Common myeloid progenitor, CD34-positive (primary cell): ENCODE measurements around the gene DGCR8.

Experiments
- CTCF ChIA-PET: fragments of 350-600 bp; sonication (Branson Sonifier 250); formaldehyde crosslinking; loops from one replicate; lab custom pipeline; 2021; ENCODE audit warnings: antibody characterized with exemption; lab: Charles Lee
- POLR2A ChIA-PET: fragments of 350-600 bp; sonication (Branson Sonifier 250); formaldehyde crosslinking; loops from one replicate; lab custom pipeline; 2021; ENCODE audit warnings: antibody characterized with exemption; lab: Charles Lee
- DNase-seq, 3 donors: peaks; one replicate each; pipeline versions ENCODE4 v3.0.0 to v3.0.0-alpha.2; 2013
- H3K27ac ChIP-seq, 2 experiments: 1 replicate in 1 of 2; 2 replicates in 1 of 2; pipeline ENCODE4 v1.7.0; 2013; ENCODE audit warnings: inconsistent platforms in 2 of 2, low read length in 2 of 2, mild to moderate bottlenecking in 2 of 2, low read depth in 1 of 2, moderate library complexity in 1 of 2; ENCODE audit not compliant: severe bottlenecking in 2 of 2, insufficient read depth in 1 of 2, poor library complexity in 1 of 2
- H3K27me3 ChIP-seq, 5 experiments: replicated peaks in 2 of 5; 1 replicate in 3 of 5; 2 replicates in 2 of 5; pipeline versions ENCODE4 v1.6.1 to v1.7.0; 2013; ENCODE audit warnings: low read length in 4 of 5, mild to moderate bottlenecking in 2 of 5, moderate library complexity in 2 of 5, inconsistent platforms in 1 of 5; ENCODE audit not compliant: insufficient read depth in 5 of 5, control insufficient read depth in 4 of 5
- H3K36me3 ChIP-seq, 4 experiments: 1 replicate in 2 of 4; 2 replicates in 2 of 4; pipeline versions ENCODE4 v1.6.1 to v1.7.0; 2013; ENCODE audit warnings: low read length in 3 of 4, control low read depth in 1 of 4, mild to moderate bottlenecking in 1 of 4; ENCODE audit not compliant: control insufficient read depth in 4 of 4, insufficient read depth in 4 of 4
- H3K4me1 ChIP-seq, 4 experiments: 1 replicate in 3 of 4; 2 replicates in 1 of 4; pipeline versions ENCODE4 v1.6.1 to v1.7.1; 2013; ENCODE audit warnings: low read length in 3 of 4, mild to moderate bottlenecking in 3 of 4, control low read depth in 1 of 4, inconsistent platforms in 1 of 4, moderate library complexity in 1 of 4; ENCODE audit not compliant: control insufficient read depth in 4 of 4, insufficient read depth in 4 of 4; ENCODE audit errors: control extremely low read depth in 1 of 4
- H3K4me3 ChIP-seq, 7 experiments: 1 replicate in 4 of 7; 2 replicates in 3 of 7; pipeline versions ENCODE4 v1.5.1 to v1.7.0; 2013; ENCODE audit warnings: mild to moderate bottlenecking in 7 of 7, low read length in 6 of 7, moderate library complexity in 6 of 7, inconsistent platforms in 2 of 7, low read depth in 2 of 7, control low read depth in 1 of 7; ENCODE audit not compliant: insufficient read depth in 4 of 7, control insufficient read depth in 1 of 7; ENCODE audit errors: extremely low read depth in 1 of 7
- H3K9me3 ChIP-seq, 5 experiments: 1 replicate in 4 of 5; 2 replicates in 1 of 5; pipeline versions ENCODE4 v1.6.1 to v1.7.1; 2013; ENCODE audit warnings: low read length in 4 of 5, mild to moderate bottlenecking in 2 of 5, inconsistent platforms in 1 of 5, low read depth in 1 of 5, moderate library complexity in 1 of 5; ENCODE audit not compliant: control insufficient read depth in 4 of 5, insufficient read depth in 2 of 5; ENCODE audit errors: control extremely low read depth in 1 of 5
- WGBS: methylation state at CpG from one replicate; pipeline ENCODE4 v1.1.5; 2013; ENCODE audit not compliant: insufficient coverage; 5-methylcytosine and 5-hydroxymethylcytosine counted together

Gene DGCR8

DNA sequence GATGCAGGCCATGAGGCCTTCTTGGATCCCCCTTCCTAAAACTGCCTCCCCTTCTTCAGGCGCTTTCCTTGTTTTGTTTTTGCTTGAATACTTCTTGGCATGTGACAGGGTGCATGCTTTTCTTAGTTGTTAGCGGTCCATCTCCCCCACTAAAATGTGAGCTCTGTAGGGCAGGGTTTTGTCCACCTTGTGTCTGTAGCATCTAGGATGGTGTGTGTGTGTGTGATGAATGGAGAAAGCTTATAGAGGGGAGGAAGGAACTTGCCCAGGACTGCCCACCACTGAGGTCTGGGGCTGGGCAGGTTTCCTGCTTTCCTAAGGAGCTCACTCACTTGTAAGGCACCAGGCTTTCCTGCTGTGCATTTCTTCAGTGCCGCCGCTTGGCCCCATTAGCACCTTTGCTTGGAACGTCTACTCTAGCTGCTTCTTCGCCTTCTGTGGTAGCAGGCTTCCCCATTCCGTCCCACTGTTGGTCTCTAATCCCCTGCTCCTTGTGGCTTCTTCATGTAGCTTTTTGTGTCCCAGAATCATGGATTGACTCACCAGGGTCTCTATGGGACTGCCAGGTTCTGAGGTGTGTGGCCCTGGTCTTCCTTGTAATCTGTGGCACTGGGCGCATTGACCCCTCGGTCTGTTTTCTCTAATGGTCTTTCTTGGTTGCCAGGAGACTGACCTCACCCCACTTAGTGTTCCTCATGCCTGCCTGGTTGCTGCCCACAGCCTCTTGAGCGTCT lies 3.3 kb downstream of the DGCR8 start:
- Histone ChIP-seq H3K36me3 (peaks cover 2 to 46% (median 25%) of the 10 kb centered on the region in 4 experiments), H3K9me3 (no peaks in the 10 kb centered on the region), H3K4me3 (no peak overlapping the region), H3K4me1 (peaks cover 0 to 28% (median 20%) of the 10 kb centered on the region in 4 experiments), H3K27ac (peak overlapping the region in 1 of 2 experiments; percentile 57), H3K27me3 (no peaks in the 10 kb centered on the region)
- DNase-seq: no peak
- CTCF ChIA-PET: interaction anchor here (1.1 kb wide), 1 partner anchor 12 kb away, joined by 3 read pairs; no protein-coding TSS in a partner anchor
- POLR2A ChIA-PET: no interaction called here
- 93% methylated on average over 8 of the region's 10 CpGs for WGBS

DNA sequence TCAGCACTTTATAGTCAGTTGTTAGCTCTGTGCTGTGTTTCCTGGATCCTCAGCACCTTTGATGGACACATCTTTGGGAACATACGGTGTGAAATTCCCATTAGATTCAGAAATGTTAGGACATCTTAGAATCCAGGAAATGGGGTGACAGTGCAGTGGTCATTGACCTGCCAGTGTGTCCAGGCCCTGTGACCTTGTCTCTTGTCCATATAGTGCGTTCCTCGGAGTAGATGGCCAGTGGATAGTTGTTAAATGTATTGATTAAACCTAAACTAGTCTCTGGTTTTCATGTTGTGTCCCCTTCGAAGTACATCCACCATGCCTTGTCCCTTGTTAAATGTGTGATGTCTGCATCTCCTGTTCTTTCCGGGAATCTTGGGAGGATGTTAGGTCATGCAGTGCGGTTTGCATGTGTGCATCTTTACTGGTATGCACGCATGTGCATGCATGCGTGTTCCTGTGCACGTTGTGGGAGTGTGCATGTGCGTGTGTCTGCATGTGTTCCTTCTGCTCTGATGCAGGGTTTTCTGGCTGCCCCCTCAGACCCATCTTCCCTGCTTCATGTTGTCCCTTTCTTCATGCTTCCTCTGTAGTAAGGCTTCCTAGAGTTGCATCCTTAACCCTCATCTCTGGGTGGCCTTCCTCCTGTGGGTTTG lies 4.0 kb downstream of the DGCR8 start:
- H3K4me1 ChIP-seq: peaks cover 0 to 28% (median 20%) of the 10 kb centered on the region in 4 experiments
- ChIA-PET CTCF (interaction anchor here (1.1 kb wide), 1 partner anchor 13 kb away, joined by 3 read pairs; no protein-coding TSS in a partner anchor), POLR2A (no interaction called here)

DNA sequence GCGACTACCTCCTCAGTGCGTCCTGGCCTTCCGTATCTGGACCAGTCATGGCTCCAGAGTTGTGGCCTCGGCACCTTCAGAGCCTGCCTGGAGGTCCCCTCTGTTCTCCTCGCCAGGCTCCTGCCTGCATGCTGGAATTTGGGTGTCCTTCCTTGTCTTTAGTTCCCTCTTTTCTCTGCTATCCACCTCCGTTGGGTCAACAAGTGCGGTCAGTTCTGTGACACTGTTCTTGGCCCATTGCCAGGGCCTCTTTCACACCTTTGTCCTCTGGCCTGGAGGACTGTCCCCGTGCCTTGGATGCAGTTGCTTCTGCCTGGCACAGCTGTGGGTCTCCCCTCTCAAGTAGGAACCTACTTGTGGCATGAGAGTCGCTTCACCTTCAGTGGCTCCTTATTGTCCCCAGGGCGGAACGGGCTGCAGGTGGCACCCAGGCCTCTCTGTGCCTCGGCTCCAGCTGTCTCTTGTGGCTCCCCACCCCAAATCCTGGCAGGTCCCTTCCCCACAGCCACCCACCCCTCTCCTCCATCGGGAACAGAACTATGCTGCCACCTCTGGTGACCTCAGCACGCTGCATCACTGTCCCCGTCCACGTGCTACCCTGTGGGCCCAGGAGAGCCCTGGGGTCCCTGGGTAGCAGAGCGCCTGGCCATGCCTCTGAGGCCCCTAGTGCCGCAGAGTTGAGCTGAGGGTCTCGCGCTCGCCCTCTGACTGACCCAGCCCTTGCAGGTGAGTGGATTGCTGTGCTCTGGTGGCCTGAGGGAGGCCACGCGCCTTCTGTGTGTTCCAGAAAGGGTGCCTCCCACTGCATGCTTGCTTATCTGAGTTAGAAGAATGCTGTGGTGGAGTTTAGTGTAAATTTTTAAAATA lies 4.7 kb downstream of the DGCR8 start:
- H3K4me1 ChIP-seq: peaks cover 0 to 28% (median 20%) of the 10 kb centered on the region in 4 experiments
- H3K36me3 ChIP-seq: peaks cover 8 to 60% (median 39%) of the 10 kb centered on the region in 4 experiments
- H3K27ac ChIP-seq: peak overlapping the region in 1 of 2 experiments; percentile 69
- DNase-seq: peak in 2 of 3 donors; percentile 31 to 33
- WGBS: 90% methylated on average over 22 of the region's 23 CpGs
- H3K9me3 ChIP-seq: no peaks in the 10 kb centered on the region
- H3K27me3 ChIP-seq: no peaks in the 10 kb centered on the region
- ChIA-PET POLR2A (no interaction called here), CTCF (interaction anchor here (1.0 kb wide), 1 partner anchor 113 kb away, joined by 3 read pairs; no protein-coding TSS in a partner anchor)
- no peak overlapping the region for H3K4me3 ChIP-seq

More for the DNA sequence above, 4.0 kb downstream of the DGCR8 start:
- H3K9me3 ChIP-seq: no peaks in the 10 kb centered on the region
- peaks cover 5 to 53% (median 32%) of the 10 kb centered on the region in 4 experiments for H3K36me3 ChIP-seq
- no peak overlapping the region for H3K4me3 ChIP-seq
- H3K27me3 ChIP-seq: no peaks in the 10 kb centered on the region
- no peak for DNase-seq
- peak overlapping the region in 1 of 2 experiments; percentile 57 for H3K27ac ChIP-seq
- WGBS: 91% methylated on average over 8 of the region's 10 CpGs

GRCh38 chr22:20085651-20086050 lies 5.6 kb downstream of the DGCR8 start:
- H3K36me3 ChIP-seq: peaks cover 11 to 69% (median 45%) of the 10 kb centered on the region in 4 experiments
- no peak overlapping the region for H3K4me3 ChIP-seq
- ChIA-PET CTCF (interaction anchor here (1.0 to 1.4 kb wide), 4 partner anchors 10 to 114 kb away, joined by 3 to 7 read pairs (median 4); no protein-coding TSS in a partner anchor), POLR2A (no interaction called here)
- DNase-seq: no peak
- peak overlapping the region in 1 of 2 experiments; percentile 69 for H3K27ac ChIP-seq
- WGBS: 98% methylated on average over 17 of the region's 20 CpGs
- no peaks in the 10 kb centered on the region for H3K27me3 ChIP-seq
- peaks cover 0 to 30% (median 19%) of the 10 kb centered on the region in 4 experiments for H3K4me1 ChIP-seq
- H3K9me3 ChIP-seq: no peaks in the 10 kb centered on the region

DNA sequence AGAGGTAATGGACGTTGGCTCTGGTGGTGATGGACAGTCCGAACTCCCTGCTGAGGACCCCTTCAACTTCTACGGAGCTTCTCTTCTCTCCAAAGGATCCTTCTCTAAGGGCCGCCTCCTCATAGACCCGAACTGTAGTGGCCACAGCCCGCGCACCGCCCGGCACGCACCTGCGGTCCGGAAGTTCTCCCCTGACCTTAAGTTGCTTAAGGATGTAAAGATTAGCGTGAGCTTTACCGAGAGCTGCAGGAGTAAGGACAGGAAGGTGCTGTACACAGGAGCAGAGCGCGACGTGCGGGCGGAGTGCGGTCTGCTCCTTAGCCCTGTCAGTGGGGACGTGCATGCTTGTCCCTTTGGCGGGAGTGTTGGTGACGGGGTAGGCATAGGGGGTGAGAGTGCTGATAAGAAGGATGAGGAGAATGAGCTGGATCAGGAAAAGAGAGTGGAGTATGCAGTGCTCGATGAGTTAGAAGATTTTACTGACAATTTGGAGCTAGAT lies 6.1 kb downstream of the DGCR8 start:
- DNase-seq: no peak
- Histone ChIP-seq H3K4me1 (peaks cover 0 to 28% (median 14%) of the 10 kb centered on the region in 4 experiments), H3K4me3 (no peak overlapping the region), H3K27me3 (no peaks in the 10 kb centered on the region), H3K36me3 (peaks cover 11 to 74% (median 49%) of the 10 kb centered on the region in 4 experiments), H3K9me3 (no peaks in the 10 kb centered on the region), H3K27ac (peak overlapping the region in 1 of 2 experiments; percentile 4)
- ChIA-PET CTCF (interaction anchor here (1.0 to 1.4 kb wide), 4 partner anchors 10 to 115 kb away, joined by 3 to 7 read pairs (median 4); no protein-coding TSS in a partner anchor), POLR2A (no interaction called here)
- WGBS: 98% methylated on average over 14 of the region's 24 CpGs

- ChIA-PET POLR2A (no interaction called here), CTCF (interaction anchor here (1.2 to 1.4 kb wide), 2 partner anchors 9 to 59 kb away, joined by 3 to 7 read pairs; no protein-coding TSS in a partner anchor)
- DNase-seq: no peak
- H3K4me3 ChIP-seq: no peak overlapping the region
- H3K27ac ChIP-seq: no peak overlapping the region
- H3K9me3 ChIP-seq: no peaks in the 10 kb centered on the region
- peaks cover 0 to 22% (median 8%) of the 10 kb centered on the region in 4 experiments for H3K4me1 ChIP-seq
- H3K27me3 ChIP-seq: no peaks in the 10 kb centered on the region
- 97% methylated on average over 5 of the region's 5 CpGs for WGBS
- H3K36me3 ChIP-seq: peaks cover 11 to 80% (median 55%) of the 10 kb centered on the region in 4 experiments
Measured at GRCh38 chr22:20086763-20087162, 6.7 kb downstream of the DGCR8 start.
